Right lobe of liver (tissue), 4 donors: ENCODE results near the gene EXOSC6.
"Not testable (repeated sequence)": the region's sequence is repeated elsewhere in the genome, so short reads cannot be mapped to it uniquely, and the experiment has no call there.

ENCODE experiments used
- POLR2A ChIP-seq: fragments of 450-650 bp; IDR thresholded peaks from one replicate; pipeline ENCODE4 v1.6.1; 2017; ENCODE audit warnings: antibody characterized with exemption, mild to moderate bottlenecking
- TF ChIP-seq, protein P1 (sequence below), 4 donors: fragments of 200-600 bp in 3 of 4; fragments of 450-650 bp in 1 of 4; IDR thresholded peaks; one replicate each; pipeline versions ENCODE4 v1.5.1 to v1.8.0; 2016 to 2022; ENCODE audit warnings: antibody characterized with exemption in 4 of 4, mild to moderate bottlenecking in 2 of 4
- donor health status: DM: no; HTN: no; CAD: no.
- donor health status: DM: no; HTN: no; CAD: no.
- donor health status: DM: no; HTN: yes; CAD: no.

DNA sequence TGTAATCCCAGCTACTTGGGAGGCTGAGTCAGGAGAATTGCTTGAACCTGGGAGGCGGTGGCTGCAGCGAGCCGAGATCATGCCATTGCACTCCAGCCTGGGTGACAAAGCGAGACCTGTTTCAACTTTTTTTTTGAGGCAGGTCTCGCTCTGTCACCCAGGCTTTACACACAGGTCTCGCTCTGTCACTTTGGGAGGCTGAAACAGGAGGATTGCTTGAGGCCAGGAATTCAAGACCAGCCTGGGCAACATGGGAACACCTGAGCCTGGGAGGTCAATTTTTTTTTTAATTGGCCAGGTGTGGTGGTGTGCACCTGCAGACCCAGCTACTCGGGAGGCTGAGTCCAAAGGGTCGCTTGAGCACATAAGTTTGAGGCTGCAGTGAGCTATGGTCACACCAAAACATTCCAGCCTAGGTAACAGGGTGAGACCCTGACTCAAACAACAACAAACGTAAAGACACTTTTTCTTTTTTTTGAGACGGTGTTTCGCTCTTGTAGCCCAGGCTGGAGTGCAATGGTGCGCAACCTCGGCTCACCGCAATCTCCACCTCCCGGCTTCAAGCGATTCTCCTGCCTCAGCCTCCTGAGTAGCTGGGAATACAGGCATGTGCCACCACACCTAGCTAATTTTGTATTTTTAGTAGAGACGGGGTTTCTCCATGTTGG lies 35.7 kb upstream of the EXOSC6 start:
- TF ChIP-seq, protein P1, sequence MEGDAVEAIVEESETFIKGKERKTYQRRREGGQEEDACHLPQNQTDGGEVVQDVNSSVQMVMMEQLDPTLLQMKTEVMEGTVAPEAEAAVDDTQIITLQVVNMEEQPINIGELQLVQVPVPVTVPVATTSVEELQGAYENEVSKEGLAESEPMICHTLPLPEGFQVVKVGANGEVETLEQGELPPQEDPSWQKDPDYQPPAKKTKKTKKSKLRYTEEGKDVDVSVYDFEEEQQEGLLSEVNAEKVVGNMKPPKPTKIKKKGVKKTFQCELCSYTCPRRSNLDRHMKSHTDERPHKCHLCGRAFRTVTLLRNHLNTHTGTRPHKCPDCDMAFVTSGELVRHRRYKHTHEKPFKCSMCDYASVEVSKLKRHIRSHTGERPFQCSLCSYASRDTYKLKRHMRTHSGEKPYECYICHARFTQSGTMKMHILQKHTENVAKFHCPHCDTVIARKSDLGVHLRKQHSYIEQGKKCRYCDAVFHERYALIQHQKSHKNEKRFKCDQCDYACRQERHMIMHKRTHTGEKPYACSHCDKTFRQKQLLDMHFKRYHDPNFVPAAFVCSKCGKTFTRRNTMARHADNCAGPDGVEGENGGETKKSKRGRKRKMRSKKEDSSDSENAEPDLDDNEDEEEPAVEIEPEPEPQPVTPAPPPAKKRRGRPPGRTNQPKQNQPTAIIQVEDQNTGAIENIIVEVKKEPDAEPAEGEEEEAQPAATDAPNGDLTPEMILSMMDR (IDR thresholded peaks at IDR 0.05), result not testable (repeated sequence)
- TF ChIP-seq POLR2A, result not testable (repeated sequence)
